Endometrial microvascular endothelial cells (primary cell): ENCODE data around the gene ANXA3. TPM values are rescaled to one million over a fixed set of nuclear protein-coding genes. Genes with fewer than 3 reads are reported as not detected.
"Not testable (repeated sequence)": the region's sequence is repeated elsewhere in the genome, so short reads cannot be mapped to it uniquely, and the experiment has no call there.

Experiments used
- in situ Hi-C: cut with HindIII; loops from 2 replicates; pipeline ENCODE4 v1.10.0; 2017; ENCODE audit warnings: low sequenced_read_pairs, low pct_unique_long_range_greater_than_20kb; ENCODE audit errors: inconsistent ontology term
- total RNA-seq: library from RNA; depleted of rRNA; stranded (reverse); fragments of >200 nt; gene quantifications from one replicate; pipeline ENCODE4 v1.2.3, GENCODE V29; 2015; ENCODE audit errors: inconsistent ontology term

ANXA3 gene
- total RNA-seq, 1 donor from 2014 or later: 259 TPM

DNA sequence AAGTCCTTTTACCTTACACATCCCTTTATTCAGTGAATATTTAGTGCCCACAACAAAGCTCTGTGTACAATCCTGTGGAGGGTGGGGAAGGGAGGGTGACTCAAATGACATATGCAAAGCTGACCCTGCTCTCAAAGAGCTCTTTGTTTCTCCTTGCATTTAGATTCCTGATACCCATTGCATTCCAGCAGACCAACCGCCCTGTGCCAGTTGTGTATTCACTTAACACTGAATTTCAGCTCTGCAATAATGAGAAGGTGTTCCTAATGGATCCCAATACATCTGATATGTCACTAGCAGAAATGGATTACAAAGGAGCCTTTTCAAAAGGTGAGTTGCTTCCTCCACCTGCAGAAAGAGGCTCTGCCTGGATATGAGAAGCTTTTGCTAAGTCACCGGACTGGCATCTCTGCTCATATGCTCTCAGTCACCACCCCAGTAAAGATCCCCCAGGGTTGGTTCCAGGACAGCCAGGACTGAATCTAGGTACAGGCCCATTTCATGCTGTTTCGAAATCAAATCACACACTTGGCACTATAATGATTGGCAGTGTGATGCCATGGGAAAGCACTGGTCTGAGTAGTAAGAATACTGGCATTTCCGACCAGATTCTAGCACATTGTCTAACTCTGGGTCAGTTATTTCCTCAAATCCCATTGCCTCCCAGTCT lies 17.1 kb upstream of the ANXA3 start:
- in situ Hi-C loops: no loop called here

DNA sequence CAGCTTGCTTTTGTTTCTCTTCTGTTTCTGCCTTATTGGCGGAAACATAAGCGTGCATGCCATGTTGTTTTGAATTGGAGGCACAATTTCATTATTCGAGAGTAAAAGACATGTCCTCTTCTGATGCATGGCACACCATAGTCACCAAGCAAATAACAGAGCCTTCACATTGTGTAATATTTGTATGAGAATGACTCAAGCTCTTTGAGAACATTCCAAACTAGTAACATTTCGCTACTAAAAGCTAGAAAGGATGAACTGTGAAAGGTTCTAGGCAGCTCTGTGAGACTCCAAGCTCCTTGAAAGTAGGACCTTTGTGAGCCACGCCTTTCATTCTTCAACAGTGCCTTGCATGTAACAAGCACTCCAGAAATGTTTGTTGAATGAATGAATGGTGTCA lies 9.2 kb upstream of the ANXA3 start:
- in situ Hi-C loops: no loop called here

DNA sequence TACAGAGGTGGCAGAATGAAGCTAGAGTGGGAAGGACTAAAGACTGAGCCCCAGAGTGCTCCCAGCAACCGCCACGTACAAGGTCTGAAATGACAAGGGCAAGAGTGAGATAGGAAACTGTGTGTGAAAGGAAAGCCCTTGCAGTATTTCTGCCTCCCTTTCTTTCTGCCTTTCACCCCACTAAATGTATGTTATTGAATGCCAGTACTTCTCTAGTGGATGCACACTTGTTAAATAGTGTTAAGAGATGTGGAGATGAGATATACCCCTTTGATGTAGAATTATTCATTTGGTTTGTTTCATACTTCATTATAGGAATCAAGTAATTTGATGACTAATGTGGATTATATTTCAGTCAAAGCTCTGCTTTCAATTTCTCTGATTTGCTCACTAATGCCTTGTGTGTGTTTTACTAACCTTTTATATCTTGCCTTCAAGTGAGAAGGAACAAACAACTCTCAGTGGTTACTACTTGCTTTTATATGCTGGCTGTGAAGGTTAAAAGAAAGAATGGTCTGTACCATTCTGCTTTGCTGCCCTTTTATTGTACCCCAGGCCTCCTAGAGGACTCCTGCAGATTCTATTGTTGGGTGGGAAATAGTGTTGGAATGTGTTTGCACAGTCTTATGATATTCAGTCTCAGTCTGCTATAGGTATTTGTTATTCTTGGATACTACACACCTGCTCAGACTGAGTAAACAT lies 8.0 kb upstream of the ANXA3 start:
- in situ Hi-C loops: no loop called here

DNA sequence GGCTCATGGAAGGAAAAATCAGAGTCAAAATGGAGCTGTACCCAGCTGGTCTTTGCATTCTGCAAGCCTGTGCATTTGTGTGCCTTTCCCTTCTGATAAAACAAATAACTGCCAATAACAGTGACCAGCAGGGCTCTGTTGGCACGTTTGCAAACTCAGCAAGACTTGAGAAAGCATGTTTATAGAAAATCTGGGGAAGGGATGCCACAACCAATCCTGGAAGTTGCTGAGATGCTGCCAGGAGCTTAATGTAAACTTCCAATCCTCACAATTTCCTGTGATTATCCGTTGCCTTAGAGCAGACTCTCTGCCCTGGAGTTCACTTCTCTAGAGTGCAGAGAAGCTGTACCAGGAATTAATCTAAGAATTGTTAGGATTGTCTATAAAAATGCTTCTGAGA lies 6.9 kb upstream of the ANXA3 start:
- in situ Hi-C loops: no loop called here

DNA sequence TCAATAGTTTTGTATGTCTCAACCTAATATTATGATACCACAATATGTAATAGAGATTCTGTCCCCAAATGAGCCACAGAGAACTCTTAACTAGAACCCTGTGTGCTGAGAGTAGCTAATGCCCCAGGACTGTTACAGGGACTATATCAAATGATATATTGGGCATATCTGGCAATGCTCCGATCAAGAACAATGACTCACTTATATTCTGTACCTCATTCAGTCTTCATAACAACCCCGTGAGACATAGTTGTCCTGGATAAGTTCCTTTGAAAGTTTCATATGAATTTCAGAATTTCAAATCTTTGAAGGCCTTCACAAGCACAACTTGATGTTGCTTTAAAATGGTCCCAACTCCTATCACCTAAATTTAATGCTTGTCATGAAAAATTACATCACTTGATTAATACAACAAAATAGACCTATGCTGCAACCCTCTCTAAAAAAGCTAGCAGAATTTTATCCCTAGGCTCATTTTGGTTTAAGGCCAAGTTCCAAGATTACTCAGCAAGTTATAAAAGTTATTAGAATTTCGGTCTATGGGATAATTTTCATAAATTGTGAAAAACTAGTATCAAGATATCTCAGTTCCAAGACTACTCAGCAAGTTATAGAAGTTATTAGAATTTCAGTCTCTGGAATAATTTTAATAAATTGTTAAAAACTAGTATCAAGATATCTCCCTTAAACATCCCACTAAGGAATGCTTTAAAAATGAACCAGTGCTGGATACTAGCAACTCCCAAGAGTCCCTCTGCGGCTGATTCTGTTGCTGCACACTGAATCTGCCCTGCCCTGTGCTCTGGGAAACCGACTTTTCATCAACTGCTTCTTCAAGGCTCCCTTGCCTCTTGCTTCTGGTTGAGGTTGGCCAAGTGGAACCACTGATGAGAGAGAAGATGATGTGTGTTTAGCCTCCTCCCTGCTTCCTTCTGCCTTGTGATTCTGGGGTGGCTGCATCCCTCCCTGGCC lies 6.0 kb upstream of the ANXA3 start:
- in situ Hi-C loops: no loop called here

DNA sequence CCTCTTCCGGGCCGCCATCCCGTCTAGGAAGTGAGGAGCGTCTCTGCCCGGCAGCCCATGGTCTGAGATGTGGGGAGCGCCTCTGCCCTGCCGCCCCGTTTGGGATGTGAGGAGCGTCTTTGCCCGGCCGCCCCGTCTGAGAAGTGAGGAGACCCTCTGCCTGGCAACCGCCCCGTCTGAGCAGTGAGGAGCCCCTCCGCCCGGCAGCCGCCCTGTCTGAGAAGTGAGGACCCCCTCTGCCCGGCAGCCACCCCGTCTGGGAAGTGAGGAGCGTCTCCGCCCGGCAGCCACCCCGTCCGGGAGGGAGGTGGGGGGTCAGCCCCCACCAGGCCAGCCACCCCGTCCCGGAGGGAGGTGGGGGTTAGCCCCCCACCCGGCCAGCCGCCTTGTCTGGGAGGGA lies 3.7 kb upstream of the ANXA3 start:
- in situ Hi-C loops: not testable (repeated sequence)

DNA sequence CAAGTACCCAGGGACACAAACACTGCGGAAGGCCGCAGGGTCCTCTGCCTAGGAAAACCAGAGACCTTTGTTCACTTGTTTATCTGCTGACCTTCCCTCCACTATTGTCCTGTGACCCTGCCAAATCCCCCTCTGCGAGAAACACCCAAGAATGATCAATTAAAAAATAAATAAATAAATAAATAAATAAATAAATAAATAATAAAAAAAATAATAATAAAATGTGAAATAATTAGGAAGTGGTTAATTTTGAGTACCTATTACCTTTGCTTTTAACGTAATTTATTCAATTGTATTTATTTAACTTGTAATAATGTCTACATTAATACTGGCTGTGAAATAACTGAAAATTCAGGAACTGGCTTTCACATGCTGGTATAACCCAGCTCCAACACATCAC lies 2.7 kb upstream of the ANXA3 start:
- in situ Hi-C loops: not testable (repeated sequence)

DNA sequence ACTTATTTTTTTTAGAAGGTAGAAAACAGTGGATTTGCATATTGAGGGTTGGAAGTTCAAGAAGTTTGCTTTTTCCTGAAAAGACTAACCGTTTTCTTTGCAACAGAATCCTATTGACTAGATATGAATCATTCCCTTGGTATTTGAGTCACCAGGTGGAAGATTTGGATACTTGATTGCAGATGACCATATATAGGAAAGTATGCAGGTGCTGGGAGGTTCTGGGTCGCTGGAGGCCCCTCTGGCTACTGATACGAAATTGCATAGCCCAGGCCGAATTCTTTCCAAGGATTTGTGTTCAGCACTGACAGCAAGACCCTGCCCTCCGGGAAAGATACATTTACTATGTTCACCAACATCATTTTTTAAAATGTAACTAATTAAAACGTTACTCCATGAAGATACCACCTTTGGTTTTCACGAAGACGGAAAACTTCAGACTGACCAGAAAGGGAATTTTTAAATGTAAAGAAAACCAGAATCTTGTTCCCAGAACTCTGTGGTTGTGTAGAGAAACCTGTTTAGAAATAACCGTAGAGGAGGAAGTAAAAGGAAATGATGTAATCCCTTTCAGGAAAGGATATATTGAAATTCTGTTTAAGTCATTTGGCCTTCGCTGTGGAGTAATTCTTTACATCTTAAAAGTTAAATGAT lies 946 bp downstream of the ANXA3 start:
- in situ Hi-C loops: no loop called here

DNA sequence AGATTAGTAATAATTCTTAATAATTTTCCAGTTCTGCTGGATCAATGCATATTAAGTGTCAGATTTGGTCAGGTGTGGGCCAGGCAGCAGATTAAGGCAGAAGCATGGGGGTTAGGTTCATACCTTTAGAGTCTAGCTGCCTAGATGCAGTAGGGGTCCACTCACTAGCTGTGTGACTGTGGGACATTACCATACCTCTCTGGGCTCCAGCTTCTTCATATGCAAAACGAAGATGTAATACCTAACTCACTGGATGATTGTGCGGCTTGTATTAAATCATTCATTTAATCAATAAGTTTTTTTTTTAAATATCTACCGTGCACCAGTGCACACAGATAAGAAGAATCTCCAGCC lies 1.4 kb downstream of the ANXA3 start:
- in situ Hi-C loops: no loop called here

DNA sequence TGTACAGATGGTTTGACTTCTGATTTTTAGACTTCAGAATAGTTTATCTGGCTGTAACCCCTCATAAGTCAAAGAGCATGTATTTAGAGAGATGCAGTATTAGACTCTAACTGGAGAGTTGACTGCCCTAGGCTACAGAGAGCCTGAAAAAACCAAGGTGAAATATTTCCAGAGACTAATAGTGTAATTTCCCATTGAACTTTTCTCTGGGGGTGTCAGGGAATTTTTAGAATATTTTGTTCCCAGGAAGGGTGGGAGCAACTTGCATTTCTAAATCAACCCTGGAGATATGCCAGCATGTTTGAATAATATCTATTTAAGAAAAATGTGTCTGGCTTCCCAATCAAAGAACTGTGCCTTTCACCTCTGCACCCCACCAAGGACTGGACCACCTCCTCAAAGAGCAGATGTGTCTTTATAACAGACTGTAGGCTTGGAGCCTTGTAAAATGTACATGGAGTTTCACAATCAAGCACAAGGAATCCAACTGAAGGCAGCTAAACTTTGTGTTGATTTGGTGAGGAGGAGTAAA lies 2.0 kb downstream of the ANXA3 start:
- in situ Hi-C loops: no loop called here

DNA sequence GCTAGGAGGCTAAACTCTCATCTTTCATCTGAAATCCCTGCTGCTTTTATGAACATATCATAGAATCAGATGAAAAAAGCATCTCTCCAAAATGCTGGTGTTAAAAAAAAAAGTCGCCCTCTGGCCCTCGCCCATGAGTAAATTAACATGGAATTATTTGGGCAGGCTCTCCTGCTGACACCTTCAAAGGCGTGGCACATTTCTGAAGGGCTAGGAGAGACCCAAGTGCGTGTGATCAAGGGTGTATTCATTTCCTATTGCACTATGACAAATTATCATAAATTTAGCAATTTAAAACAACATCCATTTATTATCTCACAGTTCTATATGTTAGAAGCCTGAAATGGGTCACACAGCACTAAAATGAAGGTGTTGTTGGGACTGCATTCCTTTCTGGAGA lies 5.1 kb downstream of the ANXA3 start:
- in situ Hi-C loops: no loop called here

DNA sequence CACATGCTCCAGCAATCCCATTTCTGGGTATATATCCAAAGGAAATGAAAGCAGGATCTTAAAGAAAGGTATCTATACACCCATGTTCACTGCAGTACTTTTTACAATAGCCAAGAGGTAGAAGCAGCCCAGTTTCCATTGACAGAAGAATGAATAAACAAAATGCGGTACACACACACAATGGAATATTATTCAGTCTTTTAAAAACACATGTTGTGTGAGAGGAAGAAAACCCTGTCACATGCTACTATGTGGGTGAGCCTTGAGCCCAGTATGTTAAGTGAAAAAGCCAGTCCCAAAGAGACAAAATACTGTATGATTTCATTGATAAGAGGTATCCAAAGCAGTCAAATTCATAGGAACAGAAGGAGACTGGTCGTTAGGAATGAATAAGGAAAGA lies 6.3 kb downstream of the ANXA3 start:
- in situ Hi-C loops: no loop called here

DNA sequence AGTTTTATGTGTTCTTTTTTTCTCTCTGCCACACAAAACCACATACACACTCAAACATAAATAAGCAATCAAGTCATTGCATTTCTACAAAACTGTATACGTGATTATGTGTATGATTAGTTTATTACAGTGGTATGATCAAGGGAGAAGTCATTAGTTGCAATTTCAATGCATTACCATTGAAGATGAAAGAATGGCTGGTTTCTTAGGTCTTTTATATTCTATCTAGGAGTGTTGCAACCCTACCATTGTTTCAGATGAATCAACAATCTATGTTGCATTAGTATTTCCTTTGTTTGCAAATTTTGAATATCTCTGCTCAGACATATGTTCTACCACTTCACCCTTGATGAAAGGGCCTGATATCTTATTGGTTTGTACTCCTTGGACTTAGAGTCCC lies 6.8 kb downstream of the ANXA3 start:
- in situ Hi-C loops: no loop called here

DNA sequence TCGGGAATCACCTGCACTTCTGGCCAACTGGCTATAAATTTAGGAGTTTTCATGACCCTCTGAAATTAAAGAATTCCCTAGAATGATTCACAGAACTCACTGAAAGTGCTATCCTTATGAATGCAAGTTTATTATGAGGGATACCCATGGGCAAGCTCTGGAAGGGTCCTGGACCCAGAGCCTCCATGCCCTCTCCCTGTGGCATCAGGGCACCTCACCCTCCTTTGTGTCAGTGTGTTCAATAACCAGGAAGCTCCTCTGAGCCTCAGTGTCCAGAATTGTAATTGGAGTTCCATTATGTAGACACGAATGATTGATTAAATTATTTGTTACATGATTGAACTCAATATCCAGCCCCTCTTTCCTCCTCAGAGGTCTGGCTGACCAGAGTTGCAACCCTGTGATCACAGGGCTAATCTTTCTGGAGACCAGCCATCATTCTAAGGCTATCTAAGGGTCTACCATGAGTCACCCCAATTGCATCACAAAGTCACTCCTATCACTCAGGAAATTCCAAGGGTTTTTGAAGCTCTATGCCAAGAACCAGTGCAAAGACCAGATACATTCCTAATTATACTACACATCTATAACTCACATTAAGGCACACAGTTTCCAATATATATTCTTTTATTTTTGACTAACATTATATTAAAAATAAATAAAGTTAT lies 8.9 kb downstream of the ANXA3 start:
- in situ Hi-C loops: no loop called here

DNA sequence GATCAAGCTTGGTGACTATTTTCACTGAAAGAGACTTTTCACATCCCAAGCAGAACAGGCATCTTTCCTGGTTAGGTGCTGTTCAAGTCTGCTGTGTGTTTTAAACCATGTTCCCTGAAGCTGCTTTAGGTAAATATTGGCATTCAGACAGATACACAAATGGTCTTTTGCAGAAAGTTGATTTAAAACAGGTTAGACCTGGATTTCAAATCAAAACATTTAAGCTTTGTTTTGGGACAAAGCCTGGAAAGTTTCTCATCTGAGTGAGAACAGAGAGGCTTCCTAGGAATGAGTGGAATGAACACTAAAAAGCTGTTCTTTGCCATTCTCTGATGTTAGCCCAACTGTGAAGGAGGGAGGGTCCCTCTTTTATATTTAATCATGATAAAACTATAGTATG lies 10.1 kb downstream of the ANXA3 start:
- in situ Hi-C loops: no loop called here

DNA sequence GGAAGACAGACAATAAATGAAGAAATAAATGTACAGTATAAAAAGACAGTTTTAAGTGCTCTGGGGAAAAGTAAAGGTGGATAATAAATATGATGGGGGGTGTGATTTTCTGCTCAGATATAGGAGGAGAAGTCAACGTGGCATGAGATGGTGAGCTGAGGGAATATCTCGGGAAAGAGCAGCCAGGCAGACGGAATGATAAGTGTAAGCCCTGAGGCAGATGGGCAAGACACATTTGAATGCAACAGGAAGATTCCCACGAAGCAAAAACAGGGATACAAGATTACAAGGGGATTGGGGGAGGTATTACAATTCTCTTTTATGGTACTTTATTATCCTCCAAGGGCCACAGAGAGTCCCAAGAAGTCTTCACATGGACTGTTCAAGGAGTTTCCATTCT lies 11.1 kb downstream of the ANXA3 start:
- in situ Hi-C loops: no loop called here

DNA sequence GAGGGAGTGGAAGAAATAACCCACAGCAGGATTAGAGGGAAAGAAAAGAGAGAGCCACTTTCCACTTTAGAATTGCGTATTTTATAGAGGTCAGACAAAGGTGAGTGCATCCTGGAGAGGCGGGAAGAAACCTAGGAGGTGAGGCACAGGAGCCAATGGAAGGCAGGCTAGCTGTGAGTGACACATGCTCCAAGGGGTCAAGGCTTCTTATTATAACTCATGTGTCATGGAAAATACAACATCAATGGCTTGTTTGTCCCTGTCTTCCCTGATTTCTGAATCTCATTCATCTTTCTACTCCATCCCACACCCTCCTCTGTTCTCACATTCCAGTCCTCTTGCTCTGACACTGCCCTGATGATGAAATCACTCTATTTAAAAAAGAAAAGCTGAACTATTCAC lies 14.4 kb downstream of the ANXA3 start:
- in situ Hi-C loops: no loop called here

DNA sequence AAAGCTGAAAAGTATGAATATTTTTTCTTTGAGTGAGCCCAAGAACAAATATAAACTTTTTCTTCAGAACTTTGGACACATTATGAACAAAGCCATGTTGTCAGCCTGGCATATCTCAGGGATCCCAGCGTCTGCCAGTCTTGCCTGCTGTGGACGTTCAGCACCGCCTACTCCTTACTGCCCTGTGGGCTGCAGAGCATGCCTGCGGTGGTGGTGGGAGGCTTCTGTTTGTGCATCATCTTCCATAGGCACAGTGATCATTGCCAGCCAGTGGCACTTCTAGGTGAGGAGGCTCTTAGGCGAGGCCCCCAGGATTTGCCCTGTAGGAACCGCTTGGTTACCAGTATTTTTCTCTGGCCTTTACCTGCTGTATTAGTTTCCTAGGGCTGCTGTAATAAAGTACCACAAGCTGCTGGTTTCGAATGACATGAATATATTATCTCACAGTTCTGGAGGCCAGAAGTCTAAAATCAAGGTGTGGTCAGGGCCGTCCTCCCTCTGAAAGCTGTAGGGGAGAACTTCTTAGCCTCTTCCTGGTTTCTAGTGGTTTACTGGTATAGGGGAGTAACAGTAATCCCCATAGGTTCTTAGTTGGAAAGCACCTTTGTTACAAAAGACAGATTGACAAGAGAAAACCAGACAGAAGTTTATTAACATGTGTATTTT lies 15.4 kb downstream of the ANXA3 start:
- in situ Hi-C loops: no loop called here
